ENCODE measurements around the gene CASP12.
"Not testable (repeated sequence)": the region's sequence is repeated elsewhere in the genome, so short reads cannot be mapped to it uniquely, and the experiment has no call there.

CASP12 gene

DNA sequence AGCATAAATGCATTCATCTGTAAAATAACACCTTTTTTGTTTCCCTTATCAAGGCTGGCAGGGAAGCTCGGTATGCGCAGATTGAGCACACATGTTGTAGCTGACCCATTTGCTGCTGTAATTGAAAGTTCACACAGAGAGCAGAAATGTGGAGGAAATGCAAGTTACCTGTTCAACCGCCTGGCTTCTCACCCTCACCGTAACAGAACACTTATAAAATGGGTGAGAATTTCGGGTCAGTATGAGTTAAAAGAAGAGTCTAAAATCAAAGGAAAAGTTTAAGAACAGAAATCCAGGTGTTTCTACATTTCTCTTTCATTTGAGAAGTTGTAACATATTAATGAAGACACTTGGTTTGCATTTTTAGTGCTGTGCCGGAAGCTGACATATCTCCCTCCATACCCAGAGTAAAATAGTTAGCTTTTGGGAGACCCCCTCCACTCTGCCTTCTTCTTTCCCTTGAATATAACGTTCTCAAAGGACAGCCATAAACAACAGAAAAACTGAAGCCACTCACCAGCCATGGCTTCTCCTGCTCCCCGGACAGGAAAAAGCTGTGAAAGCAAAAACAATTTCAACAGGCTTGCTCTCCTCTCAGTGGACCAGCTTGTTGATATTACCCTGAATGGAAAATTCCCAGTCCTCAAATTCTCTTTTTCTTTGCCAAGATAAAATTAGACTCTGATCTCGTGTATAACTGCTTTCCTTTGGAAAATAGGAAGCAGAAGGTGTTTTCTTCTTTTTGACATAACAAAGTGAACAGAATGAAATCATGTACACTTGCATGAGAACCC lies at the start of gene CASP12:
CASP12 (minus strand) TSS at position 570 of the 794 bp plus-strand sequence.
- DNase-seq, result no peak

DNA sequence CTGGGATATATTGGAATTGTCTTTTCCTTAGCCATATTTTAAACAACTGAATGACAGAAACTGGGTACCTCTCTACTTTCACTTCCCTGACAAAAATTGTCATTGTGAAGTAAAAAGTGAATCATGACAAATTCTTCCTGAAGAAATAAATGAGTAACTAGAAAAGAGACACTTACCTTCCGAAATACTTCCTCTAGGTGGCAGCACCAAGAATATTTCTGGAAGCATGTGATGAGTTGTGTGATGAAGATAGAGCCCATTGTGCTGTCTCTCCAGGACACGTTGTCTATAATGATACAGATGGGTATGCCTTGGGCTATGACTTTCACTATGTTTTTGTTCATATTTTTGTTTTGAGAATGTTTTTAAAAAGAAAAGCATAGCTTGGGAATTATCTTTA lies 48.6 kb upstream of the CASP12 start:
- DNase-seq, result no peak

DNA sequence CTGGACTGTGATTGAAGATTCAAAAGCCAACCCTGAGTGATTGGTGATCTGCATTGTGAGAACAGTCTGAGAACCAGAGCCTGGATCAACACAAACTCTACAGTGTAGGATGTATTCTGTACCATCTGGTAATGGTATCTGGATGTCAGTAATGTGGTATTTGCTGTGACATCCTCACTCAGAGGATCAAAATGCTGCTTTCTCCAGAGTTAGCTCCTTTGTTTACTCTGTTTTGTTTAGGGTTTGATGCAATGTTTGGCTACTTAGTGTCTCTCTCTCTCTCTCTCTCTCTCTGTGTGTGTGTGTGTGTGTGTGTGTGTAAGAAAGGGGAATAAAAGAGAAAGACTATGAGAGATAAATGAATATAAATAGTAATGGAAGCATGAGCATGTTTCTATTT lies 45.8 kb upstream of the CASP12 start:
- DNase-seq, result no peak

- DNase-seq, result no peak
Measured at GRCh38 chr11:104943561-104943960, 45.3 kb upstream of the CASP12 start.

GRCh38 chr11:104934594-104934993 lies 36.3 kb upstream of the CASP12 start:
- no peak for DNase-seq

DNA sequence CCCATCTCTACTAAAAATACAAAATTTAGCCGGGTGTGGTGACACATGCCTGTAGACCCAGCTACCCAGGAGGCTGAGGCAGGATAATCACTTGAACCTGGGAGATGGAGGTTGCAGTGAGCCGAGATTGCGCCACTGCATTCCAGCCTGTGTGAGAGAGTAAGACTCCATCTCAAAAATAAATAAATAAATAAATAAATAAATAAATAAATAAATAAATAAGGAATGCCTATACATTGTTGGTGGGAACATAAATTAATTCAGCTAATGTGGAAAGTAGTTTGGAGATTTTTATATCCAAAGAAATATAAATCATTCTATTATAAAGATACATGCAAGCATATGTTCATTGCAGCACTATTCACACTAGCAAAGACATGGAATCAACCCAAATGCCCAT lies 35.8 kb upstream of the CASP12 start:
- not testable (repeated sequence) for DNase-seq

DNA sequence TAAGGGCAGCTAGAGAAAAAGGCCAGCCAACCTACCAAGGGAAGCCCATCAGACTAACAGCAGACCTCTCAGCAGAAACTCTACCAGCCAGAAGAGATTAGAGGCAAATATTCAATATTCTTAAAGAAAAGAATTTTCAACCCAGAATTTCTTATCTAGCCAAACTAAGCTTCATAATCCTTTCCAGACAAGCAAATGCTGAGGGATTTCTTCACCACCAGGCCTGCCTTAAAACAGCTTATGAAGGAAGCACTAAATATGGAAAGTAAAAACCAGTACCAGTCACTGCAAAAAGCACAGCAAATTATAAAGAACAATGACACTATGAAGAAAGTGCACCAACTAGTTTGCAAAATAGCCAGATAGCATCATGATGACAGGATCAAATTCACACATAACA lies 30.6 kb upstream of the CASP12 start:
- no peak for DNase-seq

DNA sequence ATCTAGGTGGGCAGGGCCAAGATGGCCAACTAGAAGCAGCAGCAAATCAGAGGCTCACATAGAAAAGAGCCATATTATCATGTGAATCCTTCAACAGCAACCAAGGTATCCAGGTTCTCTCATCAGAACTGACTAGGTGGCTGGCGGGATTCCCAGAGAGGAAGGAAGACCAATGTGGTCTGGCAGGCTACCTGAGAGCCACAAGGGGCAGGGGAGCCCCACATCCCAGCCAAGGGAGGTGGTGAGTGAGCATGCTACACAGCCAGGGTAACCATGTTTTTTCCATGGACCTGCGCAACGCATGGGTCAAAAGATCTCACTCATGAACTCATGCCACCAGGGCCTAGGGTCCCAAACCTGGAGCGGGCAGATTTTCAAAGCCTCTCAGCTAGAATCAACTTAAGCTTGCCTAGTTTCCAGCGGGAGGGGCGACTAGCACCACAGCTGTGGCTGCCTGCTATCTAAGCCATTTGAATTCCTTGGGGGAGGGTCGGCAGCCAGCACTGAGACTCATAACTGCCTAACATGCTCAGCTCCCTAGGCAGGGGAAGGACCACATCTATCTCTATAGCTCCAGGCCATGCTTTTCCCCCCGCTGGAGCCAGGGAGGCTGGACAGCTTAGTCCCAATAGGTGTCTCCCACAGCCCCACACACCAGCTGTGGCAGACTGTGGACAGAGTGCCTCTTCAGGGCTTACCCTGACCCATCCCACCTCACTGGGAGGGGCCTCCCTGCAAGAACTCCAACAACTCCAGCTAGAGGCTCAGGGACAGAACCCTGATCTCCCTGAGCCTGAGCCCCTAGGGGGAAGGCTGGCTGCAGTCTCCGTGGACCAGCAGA lies 28.7 kb upstream of the CASP12 start:
- DNase-seq, result no peak

DNA sequence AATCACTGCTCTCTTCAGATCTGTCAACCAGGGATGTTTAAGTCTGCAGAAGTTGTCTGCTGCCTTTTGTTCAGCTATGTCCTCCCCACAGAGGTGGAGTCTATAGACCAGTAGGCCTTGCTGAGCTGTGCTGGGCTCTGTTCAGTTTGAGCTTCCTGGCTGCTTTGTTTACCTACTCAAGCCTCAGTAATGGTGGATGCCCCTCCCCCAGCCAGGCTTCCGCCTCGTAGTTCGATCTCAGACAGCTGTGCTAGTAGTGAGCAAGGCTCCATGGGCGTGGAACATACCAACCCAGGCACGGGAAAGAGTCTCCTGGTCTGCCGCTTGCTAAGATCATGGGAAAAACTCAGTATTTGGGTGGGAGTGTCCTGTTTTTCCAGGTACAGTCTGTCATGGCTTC lies 27.6 kb upstream of the CASP12 start:
- no peak for DNase-seq

GRCh38 chr11:104918113-104918824 lies 20.0 kb upstream of the CASP12 start:
- no peak for DNase-seq

GRCh38 chr11:104917271-104918112 lies 19.2 kb upstream of the CASP12 start:
- DNase-seq, result no peak

GRCh38 chr11:104916442-104916841 lies 18.2 kb upstream of the CASP12 start:
- DNase-seq, result no peak

DNA sequence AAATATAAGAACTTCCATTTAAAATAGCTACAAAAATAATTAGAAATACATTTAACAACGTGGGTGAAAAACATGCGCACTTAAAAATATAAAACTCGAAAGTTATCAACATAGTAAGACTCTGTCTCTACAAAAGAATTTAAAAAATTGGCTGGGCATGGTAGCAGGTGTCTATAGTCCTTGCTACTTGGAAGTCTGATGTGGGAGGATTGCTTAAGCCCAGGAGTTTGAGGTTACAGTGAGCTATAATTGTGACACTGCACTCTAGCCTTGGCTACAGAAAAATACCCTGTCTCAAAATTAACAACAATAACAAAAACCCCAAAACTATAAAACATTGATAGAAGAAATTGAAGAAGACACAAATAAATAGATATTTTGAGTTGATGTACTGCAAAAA lies 13.8 kb upstream of the CASP12 start:
- DNase-seq, result no peak

- DNase-seq, result no peak
Measured at GRCh38 chr11:104908186-104908531, 9.9 kb upstream of the CASP12 start.

GRCh38 chr11:104907521-104908185 lies 9.4 kb upstream of the CASP12 start:
- DNase-seq, result no peak

DNA sequence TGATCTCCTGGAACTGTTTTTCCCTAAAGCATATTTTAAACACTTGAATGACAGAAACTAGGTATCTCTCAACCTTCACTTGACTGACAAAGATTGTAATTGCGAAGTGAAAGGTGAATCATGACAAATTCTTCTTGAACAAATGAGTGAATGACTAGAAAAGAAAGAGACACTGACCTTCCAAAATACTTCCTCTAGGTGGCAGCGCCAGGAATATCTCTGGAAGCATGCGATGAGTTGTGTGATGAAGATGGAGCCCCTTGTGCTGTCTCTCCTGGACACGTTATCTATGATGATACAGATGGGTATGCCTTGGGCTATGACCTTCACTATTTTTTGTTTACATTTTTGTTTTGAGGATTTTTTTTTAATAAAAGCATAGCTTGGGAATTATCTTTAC lies 7.0 kb upstream of the CASP12 start:
- no peak for DNase-seq

DNA sequence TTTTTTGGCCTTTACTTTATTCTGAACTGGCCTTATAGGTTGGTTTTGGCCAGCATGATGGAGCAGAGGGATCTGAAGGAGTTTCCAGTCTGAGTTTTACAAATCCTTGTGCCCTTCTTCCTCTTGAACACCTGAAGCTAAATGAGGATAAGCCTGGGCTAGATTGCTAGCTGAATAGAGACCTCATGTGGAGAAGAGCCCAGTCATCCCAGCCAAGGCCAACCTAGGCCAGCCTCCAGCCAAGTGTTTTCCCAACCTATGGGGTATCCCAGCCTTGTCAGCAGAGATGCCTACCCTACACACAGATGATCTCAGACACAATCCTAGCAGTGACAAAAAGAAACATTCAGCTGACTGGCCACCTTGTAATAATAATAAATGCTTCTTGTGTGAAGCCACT lies 966 bp upstream of the CASP12 start:
- no peak for DNase-seq

GRCh38 chr11:104898685-104899013 lies 389 bp upstream of the CASP12 start:
- DNase-seq, result no peak

GRCh38 chr11:104895634-104896033 lies 2.6 kb downstream of the CASP12 start:
- DNase-seq, result no peak

DNA sequence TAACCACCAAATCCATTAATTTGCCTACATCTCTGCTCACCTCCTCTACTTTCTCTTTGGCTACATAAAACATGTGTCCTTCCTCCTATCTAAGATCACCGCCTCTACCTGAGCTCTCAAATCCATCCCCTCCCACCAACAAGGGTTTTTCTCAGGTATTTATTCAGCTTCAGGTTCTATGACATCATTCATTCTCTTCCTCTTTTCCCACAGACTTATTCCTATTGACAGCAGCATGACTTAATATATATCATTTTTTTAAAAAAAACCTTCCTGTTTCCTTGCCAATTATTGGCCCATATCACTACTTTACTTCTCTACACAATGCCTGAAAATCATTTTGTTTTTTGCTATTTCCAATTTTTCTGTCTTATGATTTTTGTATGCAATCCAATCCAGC lies 4.4 kb downstream of the CASP12 start:
- no peak for DNase-seq
